HL-60 (cell line): ENCODE data around the gene MEG3.

Source experiments
- CTCF ChIP-seq: IDR thresholded peaks from one replicate; pipeline ENCODE4 v1.5.1; 2011; ENCODE audit warnings: low read length, control low read depth, inconsistent platforms; ENCODE audit not compliant: insufficient read depth
- POLR2AphosphoS5 ChIP-seq: IDR thresholded peaks from 2 replicates; pipeline ENCODE4 v1.6.1; 2012; ENCODE audit warnings: low read depth

- TF ChIP-seq CTCF (no peak), POLR2AphosphoS5 (no peak)
Measured at GRCh38 chr14:100907240-100907639, 81.3 kb downstream of the MEG3 start.
